Measurements from ENCODE around the gene DGLUCY.

DNA sequence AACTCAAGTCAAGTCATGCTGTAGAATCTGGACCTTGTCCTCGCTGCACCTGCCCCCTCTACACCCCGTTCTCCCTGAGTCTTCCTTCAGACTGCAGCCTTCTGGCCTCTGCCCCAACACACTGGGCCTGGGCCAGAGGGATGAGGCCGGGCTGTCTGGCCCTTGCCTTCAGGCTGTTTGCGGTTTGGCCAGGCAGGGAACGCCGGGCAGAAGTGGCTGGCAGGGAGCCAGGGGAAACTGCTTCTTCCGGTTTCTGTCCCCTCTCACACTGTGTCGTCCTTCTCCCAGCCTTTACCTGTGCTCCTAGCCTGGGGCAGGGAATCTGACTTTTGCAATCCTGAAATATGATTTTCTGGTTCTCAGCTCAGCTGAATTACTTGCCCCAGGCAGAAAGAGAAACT is 13.5 kb downstream of the DGLUCY start:
- TF ChIP-seq CTCF (IDR thresholded peaks at IDR 0.05) (no peak), POLR2A (IDR thresholded peaks at IDR 0.05) (no peak)
